IMR-90 (cell line): ENCODE results near the gene CYP20A1. TPM values are rescaled to one million over a fixed set of nuclear protein-coding genes. Genes with fewer than 3 reads are reported as not detected.

Source experiments
- ATAC-seq: fragments of 200-7000 bp; cut with Tn5 transposase; 2 replicates; pipeline ENCODE4 v1.9.1; 2020; ENCODE audit warnings: low read depth, mild to moderate bottlenecking, moderate library complexity
- BruUV-seq: library from RNA; stranded (reverse); fragments of 400-500 nt; replicated peaks from 2 replicates; lab custom pipeline; 2021; lab: Mats Ljungman, UMichigan
- CTCF ChIA-PET: fragments of 300-600 bp; formaldehyde crosslinking; extraction: SDS; loops from one replicate; lab custom pipeline; 2021; ENCODE audit warnings: antibody characterized with exemption; lab: Yijun Ruan, JAX
- POLR2A ChIA-PET: fragments of 300-600 bp; sonication (Branson Sonifier 250); formaldehyde crosslinking; loops from one replicate; lab custom pipeline; 2022; ENCODE audit warnings: antibody characterized with exemption; ENCODE audit not compliant: unreplicated experiment; lab: Charles Lee
- DNase-seq: peaks from one replicate; pipeline ENCODE4 v3.0.0; 2013
- H2AFZ ChIP-seq: replicated peaks from 2 replicates; pipeline ENCODE3; 2013; ENCODE audit warnings: low read length, mild to moderate bottlenecking; ENCODE audit not compliant: poor library complexity
- H2AK5ac ChIP-seq: 2 replicates; pipeline ENCODE4 v1.6.1; 2013; ENCODE audit warnings: low read depth, low read length, inconsistent platforms
- H2AK9ac ChIP-seq: replicated peaks from 2 replicates; pipeline ENCODE3; 2013; ENCODE audit warnings: mild to moderate bottlenecking, low read depth, low read length, moderate library complexity; ENCODE audit not compliant: poor library complexity
- H2BK120ac ChIP-seq: 2 replicates; pipeline ENCODE4 v1.6.1; 2013; ENCODE audit warnings: low read depth, low read length, inconsistent platforms
- H2BK15ac ChIP-seq: 3 replicates; pipeline ENCODE4 v1.6.1; 2013; ENCODE audit warnings: low read depth, low read length, inconsistent platforms
- H2BK20ac ChIP-seq: 2 replicates; pipeline ENCODE4 v1.6.1; 2013; ENCODE audit warnings: low read depth, mild to moderate bottlenecking, inconsistent platforms, low read length, moderate library complexity
- H2BK5ac ChIP-seq: 2 replicates; pipeline ENCODE4 v1.6.1; 2013; ENCODE audit warnings: mild to moderate bottlenecking, low read depth, low read length, inconsistent platforms; ENCODE audit not compliant: poor library complexity, severe bottlenecking
- H3K14ac ChIP-seq: replicated peaks from 2 replicates; pipeline ENCODE4 v1.6.1; 2013; ENCODE audit warnings: low read depth, low read length, inconsistent platforms
- H3K18ac ChIP-seq: 2 replicates; pipeline ENCODE4 v1.6.1; 2013; ENCODE audit warnings: low read depth, low read length, control low read depth
- H3K23ac ChIP-seq: 2 replicates; pipeline ENCODE4 v1.6.1; 2013; ENCODE audit warnings: low read depth, low read length, inconsistent platforms
- H3K27ac ChIP-seq: 2 replicates; pipeline ENCODE4 v1.5.1; 2013; ENCODE audit warnings: mild to moderate bottlenecking, control low read depth, low read length; ENCODE audit not compliant: insufficient read depth
- H3K27me3 ChIP-seq: 2 replicates; pipeline ENCODE4 v1.6.1; 2013; ENCODE audit warnings: low read length; ENCODE audit not compliant: control insufficient read depth, insufficient read depth
- H3K36me3 ChIP-seq: 2 replicates; pipeline ENCODE4 v1.6.1; 2013; ENCODE audit warnings: low read length, mixed read lengths; ENCODE audit not compliant: control insufficient read depth, insufficient read depth
- H3K4ac ChIP-seq: 2 replicates; pipeline ENCODE4 v1.6.1; 2013; ENCODE audit warnings: low read depth, low read length, inconsistent platforms
- H3K4me1 ChIP-seq: 2 replicates; pipeline ENCODE4 v1.6.1; 2013; ENCODE audit warnings: low read length, mixed read lengths; ENCODE audit not compliant: control insufficient read depth, insufficient read depth
- H3K4me2 ChIP-seq: 2 replicates; pipeline ENCODE4 v1.6.1; 2013; ENCODE audit warnings: low read depth, mild to moderate bottlenecking, control low read depth, low read length, moderate library complexity
- H3K4me3 ChIP-seq: 2 replicates; pipeline ENCODE4 v1.5.1; 2013; ENCODE audit warnings: low read depth, mild to moderate bottlenecking, control low read depth, low read length, moderate library complexity; ENCODE audit not compliant: insufficient read depth
- H3K56ac ChIP-seq: 2 replicates; pipeline ENCODE4 v1.6.1; 2013; ENCODE audit warnings: low read length, inconsistent platforms; ENCODE audit not compliant: insufficient read depth; ENCODE audit errors: extremely low read depth
- H3K79me1 ChIP-seq, 2 experiments: 2 replicates each; pipeline ENCODE4 v1.6.1; 2013; ENCODE audit warnings: low read length in 2 of 2, inconsistent platforms in 1 of 2, low read depth in 1 of 2
- H3K9ac ChIP-seq: 2 replicates; pipeline ENCODE4 v1.6.1; 2013; ENCODE audit warnings: low read depth, low read length, control low read depth
- H3K9me1 ChIP-seq: 2 replicates; pipeline ENCODE4 v1.6.1; 2013; ENCODE audit warnings: low read length, inconsistent platforms; ENCODE audit not compliant: insufficient read depth
- H3K9me3 ChIP-seq: 2 replicates; pipeline ENCODE4 v1.6.1; 2013; ENCODE audit warnings: low read length; ENCODE audit not compliant: control insufficient read depth, insufficient read depth
- H4K20me1 ChIP-seq: 2 replicates; pipeline ENCODE4 v1.6.1; 2013; ENCODE audit warnings: low read length, inconsistent platforms; ENCODE audit not compliant: insufficient read depth
- H4K5ac ChIP-seq: 2 replicates; pipeline ENCODE4 v1.6.1; 2013; ENCODE audit warnings: mild to moderate bottlenecking, low read depth, low read length, control low read depth
- H4K8ac ChIP-seq, 2 experiments: 2 replicates each; pipeline ENCODE4 v1.6.1; 2013; ENCODE audit warnings: low read depth in 2 of 2, low read length in 2 of 2, control low read depth in 1 of 2, inconsistent platforms in 1 of 2
- H4K91ac ChIP-seq: 2 replicates; pipeline ENCODE4 v1.6.1; 2013; ENCODE audit warnings: low read depth, low read length, inconsistent platforms; ENCODE audit not compliant: insufficient read depth
- FOS ChIP-seq: fragments of 150-350 bp; IDR thresholded peaks from 2 replicates; pipeline ENCODE4 v1.6.1; 2016; ENCODE audit warnings: low read depth, low read length
- MAFK ChIP-seq: IDR thresholded peaks from 2 replicates; pipeline ENCODE4 v1.6.1; 2012; ENCODE audit warnings: low read depth, low read length, improper control_type of control experiment
- POLR2A ChIP-seq: IDR thresholded peaks from 2 replicates; pipeline ENCODE4 v1.6.1; 2012; ENCODE audit warnings: mild to moderate bottlenecking, low read depth, low read length
- RFX5 ChIP-seq: IDR thresholded peaks from 2 replicates; pipeline ENCODE4 v1.8.0; 2012; ENCODE audit warnings: low read depth, mild to moderate bottlenecking, low read length, moderate library complexity
- WGBS, 2 experiments: methylation state at CpG; one replicate each; pipeline versions ENCODE4 v1.1.5 to v1.1.7; 2013; ENCODE audit warnings: missing lambda C conversion rate in 2 of 2; ENCODE audit not compliant: insufficient read length in 1 of 2; ENCODE audit errors: extremely low coverage in 2 of 2; 5-methylcytosine and 5-hydroxymethylcytosine counted together
- dilution Hi-C: fragments of 300-500 bp; cut with HindIII; formaldehyde crosslinking; loops from one replicate; pipeline ENCODE4 v1.14.3; 2018; ENCODE audit warnings: low sequenced_read_pairs; ENCODE audit not compliant: unreplicated experiment
- in situ Hi-C: fragments of 300-500 bp; cut with MboI; formaldehyde crosslinking; loops from 3 replicates; pipeline ENCODE4 v1.14.3; 2019; ENCODE audit warnings: low sequenced_read_pairs, inconsistent platforms, mixed read lengths
- intact Hi-C: fragments of 100-400 bp; cut with micrococcal nuclease; formaldehyde crosslinking; loops from 2 replicates; pipeline ENCODE4 v1.10.0; 2022
- microRNA-seq, 2 experiments: library from miRNA; stranded (forward) in 1 of 2; unstranded in 1 of 2; fragments of 10-50 nt in 1 of 2; fragments of <30 nt in 1 of 2; gene quantifications in 1 of 2; microRNA quantifications in 1 of 2; one replicate each; pipeline versions ENCODE3 to v1.1.0; 2013 to 2020; ENCODE audit not compliant: insufficient read depth in 1 of 2, insufficient read length in 1 of 2, unreplicated experiment in 1 of 2
- polyA plus RNA-seq, 3 experiments: library from polyadenylated mRNA; depleted of rRNA; stranded (reverse); fragments of >200 nt; gene quantifications; 2 replicates each; pipeline ENCODE4 v1.2.3, GENCODE V29; 2012; ENCODE audit warnings: low replicate concordance in 1 of 3
- small RNA-seq, 5 experiments: library from RNA; depleted of rRNA; stranded (forward); fragments of <200 nt; gene quantifications; one replicate each; pipeline ENCODE3, GENCODE V24; 2012
- total RNA-seq: library from RNA; depleted of rRNA; stranded (reverse); fragments of >200 nt; gene quantifications from 2 replicates; pipeline ENCODE4 v1.2.3, GENCODE V29; 2012; rRNA removed
- TF ChIP-seq, protein P1 (sequence below): fragments of 150-350 bp; IDR thresholded peaks from 2 replicates; pipeline ENCODE4 v1.6.1; 2017; ENCODE audit warnings: mild to moderate bottlenecking, antibody characterized with exemption, low read length, low read depth

The CYP20A1 gene
- total and polyA plus RNA-seq, 2 of the 4 experiments (the other 2 are of a cell fraction) = 7.0 to 16.8 TPM

DNA sequence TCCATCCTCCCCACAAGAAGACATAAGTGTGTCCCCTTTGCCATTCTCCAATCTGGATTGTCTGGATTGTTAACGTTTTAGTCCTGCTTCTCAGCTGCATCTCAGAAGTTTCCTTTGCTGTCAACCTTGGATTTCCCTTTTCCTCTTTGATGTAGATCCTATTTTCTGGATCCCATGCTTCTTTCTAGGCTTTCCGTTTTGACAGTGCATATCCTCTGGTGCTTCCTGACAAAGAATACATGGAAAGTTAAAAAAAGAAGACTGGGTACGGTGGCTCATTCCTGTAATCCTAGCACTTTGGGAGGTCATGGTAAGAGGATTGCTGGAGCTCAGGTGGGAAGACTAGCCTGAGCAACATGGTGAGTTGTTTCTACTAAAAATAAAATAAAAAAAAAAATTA, 116.1 kb downstream of the CYP20A1 start:
- ChIA-PET CTCF (no interaction called here), POLR2A (no interaction called here)
- H3K56ac ChIP-seq = no peak overlapping the region
- dilution Hi-C loops = no loop called here
- H3K9me1 ChIP-seq = peaks cover 2% of the 10 kb centered on the region; the same call in 1 of the 2 replicates
- H3K18ac ChIP-seq = no peak overlapping the region
- no peaks in the 10 kb centered on the region for H3K4me1 ChIP-seq
- peaks cover 4% of the 10 kb centered on the region; the same call in 1 of the 2 replicates for H3K36me3 ChIP-seq
- no peak overlapping the region for H2BK5ac ChIP-seq
- H2AK9ac ChIP-seq = no peak overlapping the region
- intact Hi-C loops = loop anchor here (5.0 kb wide), 1 partner anchor 47 kb away; no protein-coding TSS in a partner anchor
- H4K20me1 ChIP-seq = 0 out of 2 replicates have a peak, but pooled peaks cover 4% of the 10 kb centered on the region
- no peak overlapping the region for H3K9ac ChIP-seq
- no peak overlapping the region for H2BK15ac ChIP-seq
- no peak overlapping the region for H3K4me3 ChIP-seq
- no peak overlapping the region for H3K4me2 ChIP-seq
- DNase-seq (no peak), ATAC-seq (no peak)
- no peak overlapping the region for H4K8ac ChIP-seq
- no peak overlapping the region for H3K4ac ChIP-seq
- H3K27ac ChIP-seq = no peak overlapping the region
- no peak overlapping the region for H4K5ac ChIP-seq
- H2AFZ ChIP-seq = no peak overlapping the region
- 57% methylated on average over 1 of the region's 3 CpGs; no CpG with 5 or more reads in 1 of the 2 experiments for WGBS, 2 experiments
- H2BK20ac ChIP-seq = no peak overlapping the region
- H4K91ac ChIP-seq = no peak overlapping the region
- no peak overlapping the region for H2BK120ac ChIP-seq
- in situ Hi-C loops = no loop called here
- no peak overlapping the region for H2AK5ac ChIP-seq
- no peaks in the 10 kb centered on the region for H3K27me3 ChIP-seq
- TF ChIP-seq RFX5 (no peak), MAFK (no peak), FOS (no peak), POLR2A (no peak)
- TF ChIP-seq, protein P1, sequence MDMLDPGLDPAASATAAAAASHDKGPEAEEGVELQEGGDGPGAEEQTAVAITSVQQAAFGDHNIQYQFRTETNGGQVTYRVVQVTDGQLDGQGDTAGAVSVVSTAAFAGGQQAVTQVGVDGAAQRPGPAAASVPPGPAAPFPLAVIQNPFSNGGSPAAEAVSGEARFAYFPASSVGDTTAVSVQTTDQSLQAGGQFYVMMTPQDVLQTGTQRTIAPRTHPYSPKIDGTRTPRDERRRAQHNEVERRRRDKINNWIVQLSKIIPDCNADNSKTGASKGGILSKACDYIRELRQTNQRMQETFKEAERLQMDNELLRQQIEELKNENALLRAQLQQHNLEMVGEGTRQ = no peak
- H3K79me1 ChIP-seq = peaks cover 27 to 54% of the 10 kb centered on the region in 2 experiments
- no peaks in the 10 kb centered on the region for H3K9me3 ChIP-seq
- BruUV-seq = no TSS peak
- H3K14ac ChIP-seq = no peak overlapping the region
- no peak overlapping the region for H3K23ac ChIP-seq

Small RNA genes within 50 kb of the gene (microRNA-seq; reads per million reads assigned to microRNA genes)
- not detected for gene RN7SL670P (ENCODE audit: insufficient read depth, insufficient read length)

Small RNA genes within 50 kb of the gene (small RNA-seq; reads per million reads assigned to genes)
- gene RN7SL670P = 0 reads per million in 5 experiments

Other genes starting within 250 kb of the CYP20A1 start
- gene NBEAL1, start 224.1 kb upstream of the CYP20A1 start, total RNA-seq = 38.0 and 52.2 TPM in 2 replicates
- 4.1 and 6.4 TPM in 2 replicates for gene NBEAL1, start 224.1 kb upstream of the CYP20A1 start, polyA plus RNA-seq (2012; rRNA removed)
- gene ABI2, start 89.4 kb downstream of the CYP20A1 start, total RNA-seq = 35.0 and 35.7 TPM in 2 replicates
- gene ABI2, start 89.4 kb downstream of the CYP20A1 start, polyA plus RNA-seq (2012; rRNA removed) = 53.2 and 54.0 TPM in 2 replicates